HG03045 (cell line): ENCODE data around the gene RAG2.
"Not testable (repeated sequence)": the region's sequence is repeated elsewhere in the genome, so short reads cannot be mapped to it uniquely, and the experiment has no call there.

Experiments used
- ATAC-seq: cut with Tn5 transposase; IDR thresholded peaks from one replicate; pipeline ENCODE4 v1.9.1; 2021; ENCODE audit warnings: mild to moderate bottlenecking, moderate library complexity; ENCODE audit not compliant: unreplicated experiment

RAG2 gene

DNA sequence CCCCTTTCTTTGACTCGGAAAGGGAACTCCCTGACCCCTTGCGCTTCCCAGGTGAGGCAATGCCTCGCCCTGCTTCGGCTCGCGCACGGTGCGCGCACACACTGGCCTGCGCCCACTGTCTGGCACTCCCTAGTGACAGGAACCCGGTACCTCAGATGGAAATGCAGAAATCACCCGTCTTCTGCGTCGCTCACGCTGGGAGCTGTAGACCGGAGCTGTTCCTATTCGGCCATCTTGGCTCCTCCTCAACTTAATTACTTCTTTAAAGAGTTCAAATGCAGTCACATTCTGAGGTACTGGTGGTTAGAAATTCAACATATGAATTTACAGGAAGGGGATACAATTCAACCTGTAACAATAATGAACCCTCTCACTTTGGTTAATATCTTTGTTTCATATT lies 40.6 kb downstream of the RAG2 start:
- ATAC-seq = not testable (repeated sequence)

GRCh38 chr11:36550385-36551115 lies 47.5 kb downstream of the RAG2 start:
- ATAC-seq = no peak
